Measurements from ENCODE around the gene OSER1.
"Not testable (repeated sequence)": the region's sequence is repeated elsewhere in the genome, so short reads cannot be mapped to it uniquely, and the experiment has no call there.

Gene OSER1

DNA sequence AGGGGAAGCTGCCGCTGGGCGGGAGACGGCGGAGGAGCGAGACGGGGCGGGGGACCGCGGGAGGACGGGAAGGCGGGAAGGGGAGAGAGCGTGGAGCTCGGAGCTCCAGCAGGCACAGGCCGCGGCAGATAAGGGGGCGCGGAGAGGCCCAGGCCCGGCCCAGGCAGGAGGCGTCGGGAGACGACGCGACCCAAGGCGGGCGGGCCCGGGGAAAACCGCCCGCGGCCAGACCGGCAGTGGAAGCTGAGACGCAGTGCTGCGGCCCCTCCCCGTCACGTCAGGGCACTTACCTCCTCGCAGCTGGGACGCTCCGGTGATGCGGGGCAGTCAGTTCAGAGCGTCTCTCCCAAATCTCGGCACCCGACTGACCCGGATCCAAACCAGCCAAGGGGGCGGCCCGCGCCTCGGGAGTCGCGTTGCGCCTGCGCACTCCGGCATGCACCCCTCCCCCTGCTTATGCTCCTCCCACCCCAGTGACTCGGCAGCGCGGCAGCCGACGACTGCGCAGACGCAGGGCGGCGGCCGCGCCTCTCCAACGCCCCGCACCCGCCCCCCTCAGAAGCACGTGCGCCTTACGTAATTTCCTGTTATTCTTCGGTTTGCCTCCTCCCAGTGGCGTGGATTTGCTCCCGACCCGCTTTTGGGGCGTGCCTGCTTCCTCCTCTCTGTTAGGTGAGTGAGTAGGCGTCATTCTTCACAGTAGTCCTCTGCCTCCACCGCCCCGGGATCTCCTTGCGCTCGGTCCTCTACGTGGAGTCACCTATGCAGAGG, at the start of gene OSER1:
OSER1 (minus strand) TSS at position 366 of the 771 bp plus-strand sequence. CDS start 3,814 bp downstream, outside the sequence.
- peak; percentile 96 for DNase-seq

DNA sequence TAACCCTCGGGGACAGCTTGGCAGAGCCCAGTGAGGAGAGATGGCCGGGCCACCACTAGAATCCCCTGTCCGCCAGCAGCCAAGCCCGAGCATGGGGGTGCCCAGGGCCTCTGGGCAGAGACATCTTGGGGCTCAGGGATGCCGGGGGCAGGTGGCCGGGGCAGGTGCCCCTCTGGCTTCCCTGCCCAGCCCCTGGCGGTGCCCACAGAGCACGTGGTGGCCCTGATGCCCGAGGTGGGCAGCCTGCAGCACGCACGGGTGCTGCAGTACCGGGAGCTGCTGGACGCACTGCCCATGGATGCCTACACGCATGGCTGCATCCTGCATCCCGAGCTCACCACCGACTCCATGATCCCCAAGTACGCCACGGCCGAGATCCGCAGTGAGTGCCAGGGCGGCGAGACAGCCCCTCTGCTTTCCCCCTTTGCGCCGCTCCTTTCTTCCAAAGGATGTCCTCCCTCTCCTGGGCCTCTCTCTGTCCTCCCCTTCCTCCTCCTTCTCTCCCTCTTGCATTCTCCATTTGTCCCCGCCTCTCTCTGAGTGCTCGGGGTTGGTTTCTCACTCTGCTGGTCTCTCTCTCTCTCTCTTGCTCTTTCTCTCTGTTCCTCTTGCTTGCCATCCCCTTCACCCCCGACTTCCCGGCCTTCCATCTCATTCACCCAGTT, 47.8 kb upstream of the OSER1 start:
- no peak for DNase-seq

GRCh38 chr20:44256961-44257360, 46.4 kb upstream of the OSER1 start:
- no peak for DNase-seq

DNA sequence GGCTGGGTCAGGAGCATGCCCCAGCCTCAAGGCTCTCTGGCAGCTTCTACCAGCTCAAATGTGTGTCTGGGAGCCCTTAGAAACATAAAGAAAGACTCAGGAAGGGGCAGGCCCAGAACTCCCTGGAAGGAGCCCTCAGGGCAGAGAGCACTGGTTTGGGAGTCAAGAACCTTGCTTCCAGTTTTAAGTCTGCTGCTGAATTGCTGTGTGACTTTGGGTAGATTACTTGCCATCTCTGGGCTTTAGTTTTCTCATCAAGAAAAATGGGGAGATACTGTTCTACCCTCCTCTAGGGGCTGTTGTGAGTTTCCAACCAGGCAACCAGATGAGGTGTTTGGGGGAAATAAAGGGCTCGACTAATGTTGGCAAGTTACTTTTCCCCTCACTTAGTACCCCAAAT, 45.4 kb upstream of the OSER1 start:
- DNase-seq = no peak

DNA sequence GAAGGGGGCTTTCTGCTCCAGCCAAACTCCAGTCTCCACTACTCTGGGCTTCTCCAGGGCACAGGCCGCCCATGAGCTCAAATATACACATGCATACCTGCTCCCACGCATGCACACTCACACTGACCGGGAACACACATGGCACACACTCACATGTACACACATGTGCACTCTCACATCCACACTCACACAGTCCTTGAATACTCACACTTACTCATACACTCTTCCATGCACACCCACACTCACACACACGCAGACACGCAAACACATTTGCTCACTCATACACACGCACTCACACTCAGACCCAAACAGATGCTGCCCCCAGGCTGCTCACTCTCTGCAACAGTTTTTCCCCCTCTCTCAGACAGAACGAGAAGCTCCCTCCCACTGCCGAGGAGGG, 43.5 kb upstream of the OSER1 start:
- DNase-seq = no peak

DNA sequence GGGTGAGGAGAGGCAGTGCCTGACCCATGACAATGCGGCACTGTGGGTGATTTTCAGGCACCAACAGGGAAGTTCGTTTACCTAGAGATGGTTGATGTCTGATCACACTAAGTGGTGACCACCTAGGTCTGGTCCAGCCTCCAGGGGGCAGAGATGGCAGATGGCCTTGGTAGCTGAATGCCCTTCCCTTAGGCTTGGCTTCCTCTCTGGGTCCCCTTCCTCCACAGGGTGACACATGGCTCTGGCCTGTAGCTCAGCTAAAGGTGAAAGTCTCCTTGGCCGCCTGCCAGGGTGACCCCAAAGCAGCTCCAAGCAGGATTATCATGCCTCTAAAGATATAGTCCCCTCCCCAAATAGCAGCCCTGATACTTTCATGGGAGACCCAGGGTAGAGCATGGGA, 43.0 kb upstream of the OSER1 start:
- no peak for DNase-seq

DNA sequence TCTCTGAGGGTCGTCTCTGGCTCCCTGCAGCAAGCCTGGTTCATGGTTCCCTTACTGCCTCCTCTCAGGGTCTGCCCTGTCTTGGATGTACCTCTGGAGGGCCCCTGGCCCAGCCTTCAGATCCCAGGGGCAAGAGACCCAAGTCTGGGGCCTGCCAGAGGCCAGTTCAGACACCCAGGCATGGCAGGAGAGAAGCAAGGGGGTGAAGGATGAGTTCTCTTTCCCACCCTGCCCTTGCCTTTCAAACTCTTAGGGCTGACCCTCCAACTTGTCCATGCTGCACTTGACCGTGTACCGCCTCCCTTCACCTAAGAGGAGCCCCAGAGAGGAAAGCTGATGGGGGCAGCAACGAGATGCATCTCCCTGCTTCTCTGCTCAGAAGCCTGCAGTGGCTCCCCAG, 40.7 kb upstream of the OSER1 start:
- DNase-seq = no peak

DNA sequence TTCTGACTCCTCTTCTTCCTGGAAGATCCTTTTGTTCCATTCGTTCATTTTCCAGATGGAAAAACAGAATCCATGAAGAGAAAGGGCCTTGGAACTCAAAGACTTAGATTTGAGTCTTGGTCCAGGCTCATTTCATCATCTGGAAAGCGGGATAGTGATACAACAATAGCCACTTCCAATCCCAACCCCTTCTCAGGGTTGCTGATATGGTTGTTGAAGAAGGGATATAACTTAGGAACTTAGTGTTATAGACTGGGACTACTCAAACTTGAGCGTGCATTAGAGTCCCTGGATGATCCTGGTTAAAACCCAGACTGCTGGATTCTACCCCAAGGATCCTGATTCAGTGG, 37.8 kb upstream of the OSER1 start:
- no peak for DNase-seq

- DNase-seq = peak in 1 of 2 experiments; percentile 16
Measured at GRCh38 chr20:44247586-44248409, 37.2 kb upstream of the OSER1 start.

DNA sequence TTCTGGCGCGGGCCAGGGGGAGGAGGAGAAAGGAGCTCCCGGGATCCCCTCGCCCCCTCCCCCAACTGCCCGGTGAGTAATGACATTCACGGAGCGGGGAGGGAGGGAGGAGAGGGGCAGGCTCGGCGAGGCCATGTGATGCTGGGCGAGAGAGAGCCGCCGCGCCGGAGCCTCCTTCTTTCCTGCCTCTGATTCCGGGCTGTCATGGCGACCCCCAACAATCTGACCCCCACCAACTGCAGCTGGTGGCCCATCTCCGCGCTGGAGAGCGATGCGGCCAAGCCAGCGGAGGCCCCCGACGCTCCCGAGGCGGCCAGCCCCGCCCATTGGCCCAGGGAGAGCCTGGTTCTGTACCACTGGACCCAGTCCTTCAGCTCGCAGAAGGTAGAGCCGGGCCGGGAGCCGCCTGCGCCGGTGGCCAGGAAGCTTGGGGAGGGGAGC, 36.6 kb upstream of the OSER1 start, which contains the start of gene GDAP1L1:
GDAP1L1 (plus strand) TSS at position 178 of the 441 bp plus-strand sequence; CDS start at position 205, 27 bp downstream.
- DNase-seq = peak in 1 of 2 experiments; percentile 2

- DNase-seq = no peak
Measured at GRCh38 chr20:44245977-44246376, 35.4 kb upstream of the OSER1 start.

- no peak for DNase-seq
Measured at GRCh38 chr20:44241796-44242195, 31.2 kb upstream of the OSER1 start.

- not testable (repeated sequence) for DNase-seq
Measured at GRCh38 chr20:44236840-44237239, 26.3 kb upstream of the OSER1 start.

GRCh38 chr20:44235702-44236101, 25.1 kb upstream of the OSER1 start:
- DNase-seq = no peak

GRCh38 chr20:44234566-44235317, 24.2 kb upstream of the OSER1 start:
- no peak for DNase-seq

DNA sequence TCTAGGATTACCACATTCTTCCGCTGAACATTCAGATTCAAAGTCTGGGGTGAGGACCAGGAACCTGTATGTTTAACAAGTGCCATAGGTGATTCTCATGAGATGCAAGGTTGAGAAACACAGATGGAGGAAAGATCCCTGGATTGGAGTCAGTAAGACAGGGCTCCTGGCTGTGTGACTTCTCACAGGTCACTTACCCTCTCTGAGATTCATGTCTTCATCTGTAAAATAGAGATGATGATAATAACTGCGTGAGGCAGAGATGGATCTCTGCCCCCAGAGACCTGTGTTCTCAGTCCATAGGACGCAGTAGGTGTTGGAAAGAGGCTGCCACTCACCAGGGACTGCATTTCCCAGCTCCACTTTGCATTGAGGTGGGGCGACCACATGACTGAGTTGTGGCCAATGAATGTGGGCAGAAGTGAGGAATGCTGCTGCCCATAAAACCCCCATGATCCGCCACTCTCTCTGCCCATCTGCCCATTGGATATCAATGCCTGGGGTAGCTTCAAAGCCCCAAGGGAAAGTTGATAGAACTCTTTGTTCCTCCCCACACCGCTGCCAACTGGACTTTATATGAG, 23.0 kb upstream of the OSER1 start:
- DNase-seq = no peak

DNA sequence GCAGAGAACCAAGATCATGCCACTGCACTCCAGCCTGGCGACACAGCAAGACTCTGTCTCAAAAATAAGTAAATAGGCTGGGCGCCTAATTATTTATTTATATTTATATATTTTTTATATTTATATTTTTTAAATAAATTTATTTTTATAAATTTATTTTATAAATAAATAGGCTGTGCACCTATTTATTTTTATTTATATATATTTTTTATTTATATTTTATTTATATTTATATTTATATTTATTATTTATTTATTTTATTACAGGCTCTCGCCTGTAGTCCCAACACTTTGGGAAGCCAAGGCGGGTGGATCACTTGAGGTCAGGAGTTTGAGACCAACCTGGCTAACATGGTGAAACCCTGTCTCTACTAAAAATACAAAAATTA, 21.9 kb upstream of the OSER1 start:
- not testable (repeated sequence) for DNase-seq

GRCh38 chr20:44231713-44232468, 21.3 kb upstream of the OSER1 start:
- no peak for DNase-seq

GRCh38 chr20:44231193-44231592, 20.6 kb upstream of the OSER1 start:
- no peak for DNase-seq

- DNase-seq = no peak
Measured at GRCh38 chr20:44228465-44229258, 18.1 kb upstream of the OSER1 start.

DNA sequence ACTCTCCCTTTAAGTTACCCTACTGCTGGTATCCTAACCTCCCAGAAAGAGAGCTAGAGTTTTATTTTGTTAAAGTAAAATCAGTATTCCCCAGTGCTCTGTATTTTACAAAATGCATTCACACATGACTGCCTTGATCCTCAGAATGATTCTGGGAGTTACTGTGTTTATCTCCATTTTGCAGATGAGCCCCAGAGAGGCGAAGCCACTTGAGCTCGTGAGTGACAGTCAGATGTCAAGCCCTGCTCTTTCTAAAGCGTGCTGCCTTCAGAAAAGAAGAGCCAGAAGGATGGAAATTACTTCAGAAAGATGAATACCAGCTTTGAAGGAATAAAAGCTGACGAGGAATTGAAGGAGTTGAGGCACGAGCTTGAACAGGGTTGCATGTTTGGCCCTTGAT, 14.1 kb upstream of the OSER1 start:
- DNase-seq = no peak
